WTC11 (cell line): Measurements from ENCODE around the gene JMJD4. TPM values are rescaled to one million over a fixed set of nuclear protein-coding genes. Genes with fewer than 3 reads are reported as not detected.

ENCODE experiments used
- ATAC-seq: fragments of 200-7000 bp; cut with Tn5 transposase; 2 replicates; pipeline ENCODE4 v1.10.0; 2021; ENCODE audit warnings: mild to moderate bottlenecking, moderate library complexity
- CTCF ChIA-PET: fragments of 300-600 bp; sonication (Branson Sonifier 250); formaldehyde crosslinking; loops from one replicate; lab custom pipeline; 2021; ENCODE audit warnings: antibody characterized with exemption; lab: Charles Lee
- POLR2A ChIA-PET: fragments of 350-600 bp; sonication (Branson Sonifier 250); formaldehyde crosslinking; loops from one replicate; lab custom pipeline; 2021; ENCODE audit warnings: antibody characterized with exemption; lab: Charles Lee
- DNase-seq: peaks from one replicate; pipeline ENCODE4 v3.0.0; 2021; ENCODE audit warnings: low spot score
- H3K27ac Mint-ChIP-seq: 2 replicates; pipeline ENCODE4 v1.8.0; 2021; ENCODE audit warnings: mixed read lengths
- H3K27me3 Mint-ChIP-seq: 2 replicates; pipeline ENCODE4 v1.8.0; 2021; ENCODE audit warnings: low read depth, mild to moderate bottlenecking, moderate library complexity, mixed read lengths
- H3K36me3 Mint-ChIP-seq: 2 replicates; pipeline ENCODE4 v1.8.0; 2021; ENCODE audit warnings: mixed read lengths
- H3K4me1 Mint-ChIP-seq: 2 replicates; pipeline ENCODE4 v1.8.0; 2022; ENCODE audit warnings: mixed read lengths
- H3K4me3 Mint-ChIP-seq: 2 replicates; pipeline ENCODE4 v1.8.0; 2021; ENCODE audit warnings: mild to moderate bottlenecking, moderate library complexity, mixed read lengths
- H3K9me3 Mint-ChIP-seq: 2 replicates; pipeline ENCODE4 v1.8.0; 2021; ENCODE audit warnings: mixed read lengths
- AFF4 ChIP-seq: sonication (generic); formaldehyde crosslinking; IDR thresholded peaks from 2 replicates; pipeline ENCODE4 v1.8.1; 2023; ENCODE audit warnings: mild to moderate bottlenecking, missing genetic modification reagents, borderline replicate concordance
- ELF4 ChIP-seq: sonication (generic); formaldehyde crosslinking; IDR thresholded peaks from 2 replicates; pipeline ENCODE4 v1.8.1; 2022; ENCODE audit warnings: low read depth, mild to moderate bottlenecking, moderate library complexity, missing genetic modification reagents
- GRHL2 ChIP-seq: fragments of 250-450 bp; sonication (Bioruptor Pico); IDR thresholded peaks from 2 replicates; pipeline ENCODE4 v1.8.0; 2022; ENCODE audit warnings: mild to moderate bottlenecking, moderate library complexity; ENCODE audit not compliant: insufficient replicate concordance, severe bottlenecking
- NFATC4 ChIP-seq: fragments of 250-450 bp; sonication (Bioruptor Pico); IDR thresholded peaks from 2 replicates; pipeline ENCODE4 v1.9.0; 2021; ENCODE audit warnings: mild to moderate bottlenecking
- NR3C1 ChIP-seq: sonication (generic); formaldehyde crosslinking; conservative IDR thresholded peaks from 2 replicates; pipeline ENCODE4 v1.8.1; 2023; ENCODE audit warnings: low read depth, mild to moderate bottlenecking, missing genetic modification reagents
- PRDM15 ChIP-seq: sonication (generic); formaldehyde crosslinking; IDR thresholded peaks from 2 replicates; pipeline ENCODE4 v1.8.0; 2022; ENCODE audit warnings: missing genetic modification reagents
- SMAD4 ChIP-seq: sonication (generic); formaldehyde crosslinking; IDR thresholded peaks from 2 replicates; pipeline ENCODE4 v1.8.0; 2022; ENCODE audit warnings: mild to moderate bottlenecking, missing genetic modification reagents
- TEAD1 ChIP-seq: sonication (generic); formaldehyde crosslinking; IDR thresholded peaks from 2 replicates; pipeline ENCODE4 v1.8.0; 2022; ENCODE audit warnings: mild to moderate bottlenecking, missing genetic modification reagents
- ZNF317 ChIP-seq: sonication (generic); formaldehyde crosslinking; IDR thresholded peaks from 2 replicates; pipeline ENCODE4 v1.8.1; 2023; ENCODE audit warnings: low read depth, mild to moderate bottlenecking, moderate library complexity, missing genetic modification reagents, borderline replicate concordance
- ZNF396 ChIP-seq: fragments of 250-450 bp; sonication (Bioruptor Pico); IDR thresholded peaks from 2 replicates; pipeline ENCODE4 v1.8.0; 2021; ENCODE audit warnings: mild to moderate bottlenecking, moderate library complexity, borderline replicate concordance
- ZNF425 ChIP-seq: fragments of 250-450 bp; sonication (Bioruptor Pico); conservative IDR thresholded peaks from 2 replicates; pipeline ENCODE4 v1.9.0; 2021; ENCODE audit warnings: mild to moderate bottlenecking
- ZNF512 ChIP-seq: sonication (generic); formaldehyde crosslinking; IDR thresholded peaks from 2 replicates; pipeline ENCODE4 v1.8.1; 2022; ENCODE audit warnings: missing genetic modification reagents, borderline replicate concordance
- total RNA-seq: library from RNA; stranded (reverse); gene quantifications from 3 replicates; pipeline ENCODE4 v1.2.3, GENCODE V29; 2021
- TF ChIP-seq, protein P1 (sequence below): fragments of 250-450 bp; sonication (Bioruptor Pico); IDR thresholded peaks from 2 replicates; pipeline ENCODE4 v1.9.0; 2021; ENCODE audit warnings: mild to moderate bottlenecking, borderline replicate concordance

JMJD4 gene
- total RNA-seq, 1 experiment from 2014 or later: 13.7 TPM

- TF ChIP-seq AFF4 (no peak), ZNF317 (CRISPR knock-in tag) (no peak), ZNF425 (CRISPR knock-in tag) (no peak), ZNF396 (CRISPR knock-in tag) (no peak)
Observed at GRCh38 chr1:227753999-227754711, 19.1 kb upstream of the JMJD4 start (continued).

DNA sequence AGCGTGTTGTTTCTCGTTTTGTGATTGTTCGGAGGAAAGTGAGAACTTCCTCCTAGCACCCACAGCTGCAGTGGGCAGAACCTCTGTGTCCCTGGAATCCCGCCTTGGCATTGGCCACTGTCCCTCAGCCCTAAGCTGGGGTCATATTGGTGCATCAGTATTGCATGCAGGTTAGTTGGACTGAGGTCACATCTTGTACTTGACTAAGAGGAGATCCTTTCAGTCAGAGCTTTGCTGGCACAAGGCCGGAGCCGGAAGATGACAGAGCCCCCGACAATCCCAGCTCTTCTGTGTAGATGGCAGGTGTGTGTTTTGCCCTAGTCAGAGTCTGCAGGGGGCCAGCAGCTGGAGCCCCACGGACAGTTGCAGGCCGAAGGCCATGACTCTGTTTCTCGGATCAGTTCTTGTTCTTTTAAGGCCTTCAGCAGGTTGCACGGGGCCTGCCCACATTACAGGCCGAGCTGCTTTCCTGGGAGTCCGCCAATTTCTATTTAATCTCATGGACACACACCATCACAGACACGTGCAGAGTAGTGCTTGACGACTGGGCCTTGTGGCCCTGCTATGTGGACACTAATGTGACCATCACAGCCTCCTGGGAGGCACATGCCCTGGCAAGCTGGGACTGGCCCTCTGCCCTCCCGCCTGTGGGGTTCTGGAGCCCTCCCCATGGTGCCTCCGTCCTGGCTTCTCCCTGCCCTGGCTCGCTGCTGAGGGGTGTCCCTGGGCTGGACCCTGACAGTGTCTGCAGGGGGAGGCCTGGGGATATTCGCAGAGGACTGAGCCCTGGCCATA is 15.0 kb upstream of the JMJD4 start:
- no peak for TF ChIP-seq NR3C1 (CRISPR knock-in tag)
- TF ChIP-seq NFATC4 (CRISPR knock-in tag): no peak
- no peak for TF ChIP-seq TEAD1 (CRISPR knock-in tag)
- TF ChIP-seq PRDM15 (CRISPR knock-in tag): no peak
- no peak for TF ChIP-seq ELF4
- TF ChIP-seq GRHL2: no peak
- TF ChIP-seq ZNF512: no peak
- TF ChIP-seq, protein P1, sequence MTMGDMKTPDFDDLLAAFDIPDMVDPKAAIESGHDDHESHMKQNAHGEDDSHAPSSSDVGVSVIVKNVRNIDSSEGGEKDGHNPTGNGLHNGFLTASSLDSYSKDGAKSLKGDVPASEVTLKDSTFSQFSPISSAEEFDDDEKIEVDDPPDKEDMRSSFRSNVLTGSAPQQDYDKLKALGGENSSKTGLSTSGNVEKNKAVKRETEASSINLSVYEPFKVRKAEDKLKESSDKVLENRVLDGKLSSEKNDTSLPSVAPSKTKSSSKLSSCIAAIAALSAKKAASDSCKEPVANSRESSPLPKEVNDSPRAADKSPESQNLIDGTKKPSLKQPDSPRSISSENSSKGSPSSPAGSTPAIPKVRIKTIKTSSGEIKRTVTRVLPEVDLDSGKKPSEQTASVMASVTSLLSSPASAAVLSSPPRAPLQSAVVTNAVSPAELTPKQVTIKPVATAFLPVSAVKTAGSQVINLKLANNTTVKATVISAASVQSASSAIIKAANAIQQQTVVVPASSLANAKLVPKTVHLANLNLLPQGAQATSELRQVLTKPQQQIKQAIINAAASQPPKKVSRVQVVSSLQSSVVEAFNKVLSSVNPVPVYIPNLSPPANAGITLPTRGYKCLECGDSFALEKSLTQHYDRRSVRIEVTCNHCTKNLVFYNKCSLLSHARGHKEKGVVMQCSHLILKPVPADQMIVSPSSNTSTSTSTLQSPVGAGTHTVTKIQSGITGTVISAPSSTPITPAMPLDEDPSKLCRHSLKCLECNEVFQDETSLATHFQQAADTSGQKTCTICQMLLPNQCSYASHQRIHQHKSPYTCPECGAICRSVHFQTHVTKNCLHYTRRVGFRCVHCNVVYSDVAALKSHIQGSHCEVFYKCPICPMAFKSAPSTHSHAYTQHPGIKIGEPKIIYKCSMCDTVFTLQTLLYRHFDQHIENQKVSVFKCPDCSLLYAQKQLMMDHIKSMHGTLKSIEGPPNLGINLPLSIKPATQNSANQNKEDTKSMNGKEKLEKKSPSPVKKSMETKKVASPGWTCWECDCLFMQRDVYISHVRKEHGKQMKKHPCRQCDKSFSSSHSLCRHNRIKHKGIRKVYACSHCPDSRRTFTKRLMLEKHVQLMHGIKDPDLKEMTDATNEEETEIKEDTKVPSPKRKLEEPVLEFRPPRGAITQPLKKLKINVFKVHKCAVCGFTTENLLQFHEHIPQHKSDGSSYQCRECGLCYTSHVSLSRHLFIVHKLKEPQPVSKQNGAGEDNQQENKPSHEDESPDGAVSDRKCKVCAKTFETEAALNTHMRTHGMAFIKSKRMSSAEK (CRISPR knock-in tag): no peak
- no peak for TF ChIP-seq SMAD4 (CRISPR knock-in tag)
- H3K36me3 Mint-ChIP-seq: peaks cover 11% of the 10 kb centered on the region
- H3K9me3 Mint-ChIP-seq: no peaks in the 10 kb centered on the region
- H3K4me1 Mint-ChIP-seq: no peaks in the 10 kb centered on the region
- ChIA-PET POLR2A (no interaction called here), CTCF (no interaction called here)
- H3K27ac Mint-ChIP-seq: no peak overlapping the region
- no peaks in the 10 kb centered on the region for H3K27me3 Mint-ChIP-seq
- ATAC-seq (no peak), DNase-seq (no peak)
- no peak overlapping the region for H3K4me3 Mint-ChIP-seq
